ENCODE results near the gene GNAZ. TPM values are rescaled to one million over a fixed set of nuclear protein-coding genes. Genes with fewer than 3 reads are reported as not detected.

The GNAZ gene
- total and polyA plus RNA-seq, 2 donors (not counting 1 experiment from before 2014, with no cell fraction given): 2.8 to 9.1 TPM

- Mint-ChIP-seq H3K27me3 (no peaks in the 10 kb centered on the region), H3K27ac (no peak overlapping the region), H3K4me3 (no peak overlapping the region), H3K4me1 (peaks cover 3% of the 10 kb centered on the region), H3K9me3 (ENCODE audit: insufficient read depth) (no peaks in the 10 kb centered on the region)
- WGBS (ENCODE audit: insufficient coverage): 71% methylated on average over 16 of the region's 17 CpGs
- no peak overlapping the region for H3K4me2 ChIP-seq (replicated peaks; ENCODE audit: low read depth, low read length, poor library complexity, severe bottlenecking)
- no peak overlapping the region for H3K9ac ChIP-seq (ENCODE audit: low read length)
- DNase-seq: no peak
- no peak for TF ChIP-seq CTCF (IDR thresholded peaks at IDR 0.05)
- no peak for TF ChIP-seq EZH2 (IDR thresholded peaks at IDR 0.05; ENCODE audit: borderline replicate concordance, insufficient read depth, low read depth, low read length, poor library complexity, severe bottlenecking)
- CTCF ChIA-PET: interaction anchor here (1.0 to 1.3 kb wide), 2 partner anchors 20 to 148 kb away, joined by 3 to 4 read pairs; no protein-coding TSS in a partner anchor
- H4K20me1 ChIP-seq (ENCODE audit: control insufficient read depth, insufficient read depth, low read length, poor library complexity, severe bottlenecking): no peaks in the 10 kb centered on the region
- POLR2A ChIA-PET: no interaction called here
- H3K4me1 ChIP-seq (ENCODE audit: control insufficient read depth in 2 of 2, insufficient read depth in 2 of 2, low read length in 2 of 2): no peaks in the 10 kb centered on the region
- H3K27ac ChIP-seq (ENCODE audit: low read length in 2 of 2): no peak overlapping the region
- H3K36me3 ChIP-seq (replicated peaks in 1 of 2; ENCODE audit: control extremely low read depth in 1 of 2, control insufficient read depth in 1 of 2, extremely low read depth in 1 of 2, insufficient read depth in 2 of 2, low read length in 1 of 2): no peaks in the 10 kb centered on the region
- H3K79me2 ChIP-seq (ENCODE audit: control insufficient read depth, insufficient read depth, low read length): no peaks in the 10 kb centered on the region
- intact Hi-C loops (cut with micrococcal nuclease): no loop called here
- H2AFZ ChIP-seq (ENCODE audit: insufficient read depth, low read depth, low read length, poor library complexity, severe bottlenecking): no peak overlapping the region
- H3K27me3 ChIP-seq (replicated peaks in 1 of 4; ENCODE audit: control extremely low read depth in 1 of 4, control insufficient read depth in 3 of 4, insufficient read depth in 4 of 4, low read length in 3 of 4): no peaks in the 10 kb centered on the region
- ATAC-seq (ENCODE audit: low read depth): no peak
- H3K4me3 ChIP-seq (ENCODE audit: control extremely low read depth in 1 of 5, extremely low read depth in 1 of 5, insufficient read depth in 1 of 5, low read depth in 2 of 5, low read length in 4 of 5): no peak overlapping the region
- H3K9me3 ChIP-seq (ENCODE audit: control extremely low read depth in 1 of 3, control insufficient read depth in 2 of 3, insufficient read depth in 1 of 3, low read length in 2 of 3): no peaks in the 10 kb centered on the region
Observed at GRCh38 chr22:23107487-23108248, 37.3 kb downstream of the GNAZ start.

All from B cell (primary cell).